ENCODE data around the gene MYOM3. TPM values are rescaled to one million over a fixed set of nuclear protein-coding genes. Genes with fewer than 3 reads are reported as not detected.

Gene MYOM3
- total and polyA plus RNA-seq, 2 of the 13 experiments (the other 11 are each of a cell fraction or from before 2014, with no cell fraction given), result 5.8 to 15.3 TPM

GRCh38 chr1:24022581-24023361 is 89.2 kb downstream of the MYOM3 start (continued):
- TF ChIP-seq, protein P1, sequence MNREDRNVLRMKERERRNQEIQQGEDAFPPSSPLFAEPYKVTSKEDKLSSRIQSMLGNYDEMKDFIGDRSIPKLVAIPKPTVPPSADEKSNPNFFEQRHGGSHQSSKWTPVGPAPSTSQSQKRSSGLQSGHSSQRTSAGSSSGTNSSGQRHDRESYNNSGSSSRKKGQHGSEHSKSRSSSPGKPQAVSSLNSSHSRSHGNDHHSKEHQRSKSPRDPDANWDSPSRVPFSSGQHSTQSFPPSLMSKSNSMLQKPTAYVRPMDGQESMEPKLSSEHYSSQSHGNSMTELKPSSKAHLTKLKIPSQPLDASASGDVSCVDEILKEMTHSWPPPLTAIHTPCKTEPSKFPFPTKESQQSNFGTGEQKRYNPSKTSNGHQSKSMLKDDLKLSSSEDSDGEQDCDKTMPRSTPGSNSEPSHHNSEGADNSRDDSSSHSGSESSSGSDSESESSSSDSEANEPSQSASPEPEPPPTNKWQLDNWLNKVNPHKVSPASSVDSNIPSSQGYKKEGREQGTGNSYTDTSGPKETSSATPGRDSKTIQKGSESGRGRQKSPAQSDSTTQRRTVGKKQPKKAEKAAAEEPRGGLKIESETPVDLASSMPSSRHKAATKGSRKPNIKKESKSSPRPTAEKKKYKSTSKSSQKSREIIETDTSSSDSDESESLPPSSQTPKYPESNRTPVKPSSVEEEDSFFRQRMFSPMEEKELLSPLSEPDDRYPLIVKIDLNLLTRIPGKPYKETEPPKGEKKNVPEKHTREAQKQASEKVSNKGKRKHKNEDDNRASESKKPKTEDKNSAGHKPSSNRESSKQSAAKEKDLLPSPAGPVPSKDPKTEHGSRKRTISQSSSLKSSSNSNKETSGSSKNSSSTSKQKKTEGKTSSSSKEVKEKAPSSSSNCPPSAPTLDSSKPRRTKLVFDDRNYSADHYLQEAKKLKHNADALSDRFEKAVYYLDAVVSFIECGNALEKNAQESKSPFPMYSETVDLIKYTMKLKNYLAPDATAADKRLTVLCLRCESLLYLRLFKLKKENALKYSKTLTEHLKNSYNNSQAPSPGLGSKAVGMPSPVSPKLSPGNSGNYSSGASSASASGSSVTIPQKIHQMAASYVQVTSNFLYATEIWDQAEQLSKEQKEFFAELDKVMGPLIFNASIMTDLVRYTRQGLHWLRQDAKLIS (CRISPR knock-in tag; IDR thresholded peaks at IDR 0.05), result no peak
- TF ChIP-seq MYC (CRISPR knock-in tag; IDR thresholded peaks at IDR 0.05; ENCODE audit: borderline replicate concordance) (peak; percentile 64), ZNF563 (CRISPR knock-in tag; IDR thresholded peaks at IDR 0.05) (no peak), SIN3B (IDR thresholded peaks at IDR 0.05; ENCODE audit: low read length) (no peak), BRCA1 (CRISPR knock-in tag; IDR thresholded peaks at IDR 0.05) (no peak), RCOR2 (CRISPR knock-in tag; IDR thresholded peaks at IDR 0.05) (no peak), SRSF4 (IDR thresholded peaks at IDR 0.05; ENCODE audit: low read depth, low read length, poor library complexity, severe bottlenecking) (no peak), SNAPC2 (CRISPR knock-in tag; IDR thresholded peaks at IDR 0.05) (no peak), ZNF101 (CRISPR knock-in tag; IDR thresholded peaks at IDR 0.05; ENCODE audit: borderline replicate concordance, low read depth) (no peak), NFATC3 (CRISPR knock-in tag; IDR thresholded peaks at IDR 0.05) (no peak), ZFP37 (CRISPR knock-in tag; IDR thresholded peaks at IDR 0.05; ENCODE audit: borderline replicate concordance) (no peak), RNF2 (conservative IDR thresholded peaks at IDR 0.05; ENCODE audit: low read depth) (no peak), ZNF232 (CRISPR knock-in tag; IDR thresholded peaks at IDR 0.05; ENCODE audit: borderline replicate concordance) (no peak), NFE2L2 (IDR thresholded peaks at IDR 0.05; ENCODE audit: low read length) (no peak), RAD51 (IDR thresholded peaks at IDR 0.05; ENCODE audit: borderline replicate concordance) (no peak), ZNF274 (CRISPR knock-in tag; IDR thresholded peaks at IDR 0.05) (no peak), TFAP4 (IDR thresholded peaks at IDR 0.05; ENCODE audit: borderline replicate concordance, low read depth) (peak; percentile 69; the same call in 1 of the 2 replicates), AKAP8 (CRISPR knock-in tag; IDR thresholded peaks at IDR 0.05) (no peak), ZNF333 (CRISPR knock-in tag; IDR thresholded peaks at IDR 0.05; ENCODE audit: borderline replicate concordance) (no peak), NR2C2 (CRISPR knock-in tag; IDR thresholded peaks at IDR 0.05; ENCODE audit: borderline replicate concordance) (no peak), NFRKB (IDR thresholded peaks at IDR 0.05) (no peak), THAP9 (CRISPR knock-in tag; IDR thresholded peaks at IDR 0.05; ENCODE audit: borderline replicate concordance) (peak; percentile 44; the same call in 1 of the 2 replicates)
- TF ChIP-seq, protein P2, sequence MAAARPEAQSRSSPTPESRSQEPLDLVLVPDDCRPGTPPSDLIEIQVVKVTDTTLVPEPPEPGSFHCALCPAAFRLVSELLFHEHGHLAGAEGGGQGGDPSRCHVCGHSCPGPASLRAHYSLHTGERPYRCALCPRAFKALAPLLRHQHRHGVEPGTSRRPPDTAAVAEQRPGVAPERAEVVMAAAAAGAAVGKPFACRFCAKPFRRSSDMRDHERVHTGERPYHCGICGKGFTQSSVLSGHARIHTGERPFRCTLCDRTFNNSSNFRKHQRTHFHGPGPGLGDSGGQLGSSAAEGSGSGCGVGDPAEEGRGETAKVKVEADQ (CRISPR knock-in tag; IDR thresholded peaks at IDR 0.05; ENCODE audit: borderline replicate concordance), result peak; percentile 55; the same call in 1 of the 2 replicates

Data from HepG2 (cell line).